ENCODE data around the gene SORBS1.

The SORBS1 gene

GRCh38 chr10:95289921-95290421 lies 271.2 kb downstream of the SORBS1 start:
- no peak for DNase-seq (ENCODE audit: low read depth)

- DNase-seq (ENCODE audit: low read depth): no peak
These were observed 271.9 kb downstream of the SORBS1 start for GRCh38 chr10:95289003-95289920.

GRCh38 chr10:95288303-95288702 lies 272.9 kb downstream of the SORBS1 start:
- no peak for DNase-seq (ENCODE audit: low read depth)

- DNase-seq (ENCODE audit: low read depth): no peak
These were observed 273.9 kb downstream of the SORBS1 start for GRCh38 chr10:95287281-95287680.

GRCh38 chr10:95286707-95287106 lies 274.5 kb downstream of the SORBS1 start:
- no peak for DNase-seq (ENCODE audit: low read depth)

- no peak for DNase-seq (ENCODE audit: low read depth)
These were observed 275.6 kb downstream of the SORBS1 start for GRCh38 chr10:95285556-95285955.

GRCh38 chr10:95284807-95285206 lies 276.4 kb downstream of the SORBS1 start:
- DNase-seq (ENCODE audit: low read depth): no peak

- DNase-seq (ENCODE audit: low read depth): no peak
These were observed 279.1 kb downstream of the SORBS1 start for GRCh38 chr10:95282107-95282506.

- no peak for DNase-seq (ENCODE audit: low read depth)
These were observed 280.0 kb downstream of the SORBS1 start for GRCh38 chr10:95281206-95281605.

GRCh38 chr10:95280637-95281036 lies 280.5 kb downstream of the SORBS1 start:
- DNase-seq (ENCODE audit: low read depth): no peak

- DNase-seq (ENCODE audit: low read depth): no peak
These were observed 281.9 kb downstream of the SORBS1 start for GRCh38 chr10:95279042-95279820.

GRCh38 chr10:95278061-95278988 lies 282.8 kb downstream of the SORBS1 start:
- no peak for DNase-seq (ENCODE audit: low read depth)

- no peak for DNase-seq (ENCODE audit: low read depth)
These were observed 283.6 kb downstream of the SORBS1 start for GRCh38 chr10:95277614-95278013.

GRCh38 chr10:95277201-95277570 lies 284.0 kb downstream of the SORBS1 start:
- DNase-seq (ENCODE audit: low read depth): no peak

GRCh38 chr10:95276367-95277200 lies 284.6 kb downstream of the SORBS1 start:
- no peak for DNase-seq (ENCODE audit: low read depth)

- no peak for DNase-seq (ENCODE audit: low read depth)
These were observed 285.3 kb downstream of the SORBS1 start for GRCh38 chr10:95275726-95276366.

GRCh38 chr10:95273393-95274312 lies 287.5 kb downstream of the SORBS1 start:
- peak; percentile 91 for DNase-seq (ENCODE audit: low read depth)

- DNase-seq (ENCODE audit: low read depth): no peak
These were observed 292.7 kb downstream of the SORBS1 start for GRCh38 chr10:95268438-95268837.

- DNase-seq (ENCODE audit: low read depth): no peak
These were observed 293.9 kb downstream of the SORBS1 start for GRCh38 chr10:95267251-95267650.
